ENCODE data around the gene ZNF169.
"Not testable (repeated sequence)": the region's sequence is repeated elsewhere in the genome, so short reads cannot be mapped to it uniquely, and the experiment has no call there.

Gene ZNF169

DNA sequence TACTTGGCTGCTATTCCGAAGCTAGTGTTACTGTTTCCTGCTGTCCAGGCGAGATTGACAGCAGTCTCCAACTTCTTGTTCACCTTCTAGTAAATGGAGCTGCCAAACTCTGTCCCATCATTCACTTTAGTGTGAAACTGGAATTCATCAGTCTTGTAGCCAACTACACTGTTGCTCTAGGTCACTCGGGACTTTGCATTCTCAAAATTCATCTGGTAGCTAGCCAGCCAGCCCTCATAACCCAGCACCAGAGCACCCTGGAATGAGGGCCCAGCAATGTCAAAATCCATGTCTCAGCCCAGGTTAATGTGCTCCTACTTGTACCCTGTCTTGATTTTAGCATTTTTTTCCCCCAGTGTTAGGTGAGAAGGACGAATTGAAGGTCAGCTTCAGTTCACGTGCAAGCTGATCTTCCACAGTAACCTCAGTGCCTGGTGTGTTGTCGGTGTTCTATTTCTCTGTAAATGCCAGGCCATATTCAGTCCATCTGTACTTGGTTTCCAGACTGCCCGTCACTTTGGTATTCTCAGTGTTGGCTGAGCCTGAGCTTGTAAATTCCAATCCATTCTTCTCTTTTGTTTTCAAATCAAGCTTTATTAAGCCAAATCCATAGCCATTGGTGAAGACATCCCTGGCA lies 28.9 kb downstream of the ZNF169 start:
- no peak for DNase-seq

DNA sequence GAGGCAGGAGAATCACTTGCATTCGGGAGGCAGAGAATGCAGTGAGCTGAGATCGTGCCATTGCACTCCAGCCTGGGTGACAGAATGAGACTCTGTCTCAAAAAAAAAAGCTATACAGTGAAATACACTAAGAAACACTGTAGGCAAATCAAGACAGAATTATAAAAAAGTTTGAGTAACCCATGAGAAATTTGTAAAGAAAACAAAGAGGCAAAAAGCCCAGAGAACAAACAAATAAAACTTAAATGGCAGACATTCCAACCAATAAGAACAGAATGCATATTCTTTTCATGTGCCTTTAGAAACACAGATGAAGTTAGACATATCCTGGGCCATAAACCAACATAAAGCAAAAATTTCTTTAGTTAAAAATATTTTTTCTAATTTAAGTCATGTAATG lies 30.6 kb downstream of the ZNF169 start:
- DNase-seq, result no peak

DNA sequence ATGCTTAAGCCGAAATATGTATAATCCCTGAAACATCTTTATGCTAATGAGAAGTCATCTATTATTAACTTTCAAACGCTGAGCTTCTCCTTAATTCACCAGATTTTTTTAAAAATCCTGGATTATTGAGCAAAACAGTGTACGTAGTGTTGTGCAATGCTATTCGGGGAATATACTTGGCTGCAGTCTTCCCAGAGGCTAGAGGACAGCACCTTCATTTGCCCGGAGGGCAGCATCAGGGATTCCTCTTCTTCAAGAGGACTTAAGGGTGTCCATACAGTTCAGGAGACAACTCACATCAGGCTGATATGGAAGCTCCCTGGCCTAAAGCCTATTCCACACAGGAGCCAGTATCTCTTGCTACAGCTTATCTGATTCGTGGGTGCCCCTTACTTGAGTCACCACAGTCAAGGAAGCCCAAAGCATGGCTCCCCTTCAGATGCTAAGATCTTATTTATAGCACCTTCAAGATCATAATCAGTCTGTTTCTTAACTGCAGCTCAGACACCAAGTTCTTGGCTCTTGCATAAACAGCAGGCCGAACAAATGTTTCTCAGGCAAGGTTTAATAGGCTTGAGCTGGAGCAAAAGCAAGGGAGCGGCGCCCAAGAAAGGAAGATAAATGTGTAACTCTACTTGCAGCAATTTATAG lies 40.0 kb downstream of the ZNF169 start:
- DNase-seq, result no peak

DNA sequence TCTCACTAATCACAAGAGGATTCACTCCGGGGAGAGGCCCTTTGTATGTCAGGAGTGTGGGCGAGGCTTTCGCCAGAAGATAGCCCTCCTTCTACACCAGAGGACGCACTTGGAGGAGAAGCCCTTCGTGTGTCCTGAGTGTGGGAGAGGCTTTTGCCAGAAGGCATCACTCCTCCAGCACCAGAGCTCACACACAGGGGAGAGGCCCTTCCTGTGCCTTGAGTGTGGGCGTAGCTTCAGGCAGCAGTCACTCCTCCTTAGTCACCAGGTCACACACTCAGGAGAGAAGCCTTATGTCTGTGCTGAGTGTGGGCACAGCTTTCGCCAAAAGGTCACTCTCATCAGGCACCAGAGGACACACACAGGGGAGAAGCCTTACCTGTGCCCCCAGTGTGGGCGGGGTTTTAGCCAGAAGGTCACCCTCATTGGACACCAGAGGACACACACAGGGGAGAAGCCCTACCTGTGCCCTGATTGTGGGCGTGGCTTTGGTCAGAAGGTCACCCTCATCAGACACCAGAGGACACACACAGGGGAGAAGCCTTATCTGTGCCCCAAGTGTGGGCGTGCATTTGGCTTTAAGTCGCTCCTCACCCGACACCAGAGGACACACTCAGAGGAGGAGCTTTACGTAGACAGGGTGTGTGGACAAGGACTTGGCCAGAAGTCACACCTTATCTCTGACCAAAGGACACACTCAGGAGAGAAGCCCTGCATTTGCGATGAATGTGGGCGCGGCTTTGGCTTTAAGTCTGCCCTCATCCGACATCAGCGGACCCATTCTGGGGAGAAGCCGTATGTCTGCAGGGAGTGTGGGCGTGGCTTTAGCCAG lies 41.6 kb downstream of the ZNF169 start:
- DNase-seq, result no peak

DNA sequence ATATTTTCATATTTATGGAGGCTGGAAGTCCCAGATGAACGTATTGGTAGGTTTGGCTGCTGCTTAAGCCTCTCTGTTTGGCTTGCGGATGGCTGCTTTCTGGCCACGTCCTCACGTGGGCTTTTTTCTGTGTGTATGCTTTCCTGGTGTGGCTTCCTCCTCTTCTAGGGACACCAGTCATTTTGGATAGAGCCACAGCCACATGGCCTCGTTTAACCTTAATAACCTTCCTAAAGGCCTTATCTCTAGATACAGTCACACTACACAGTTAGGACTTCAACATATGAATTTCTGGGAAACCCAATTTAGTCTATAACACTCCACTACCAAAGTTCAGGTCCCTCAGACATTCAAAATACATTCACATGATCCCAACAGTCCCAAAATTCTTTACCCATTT lies 42.5 kb downstream of the ZNF169 start:
- DNase-seq, result no peak

DNA sequence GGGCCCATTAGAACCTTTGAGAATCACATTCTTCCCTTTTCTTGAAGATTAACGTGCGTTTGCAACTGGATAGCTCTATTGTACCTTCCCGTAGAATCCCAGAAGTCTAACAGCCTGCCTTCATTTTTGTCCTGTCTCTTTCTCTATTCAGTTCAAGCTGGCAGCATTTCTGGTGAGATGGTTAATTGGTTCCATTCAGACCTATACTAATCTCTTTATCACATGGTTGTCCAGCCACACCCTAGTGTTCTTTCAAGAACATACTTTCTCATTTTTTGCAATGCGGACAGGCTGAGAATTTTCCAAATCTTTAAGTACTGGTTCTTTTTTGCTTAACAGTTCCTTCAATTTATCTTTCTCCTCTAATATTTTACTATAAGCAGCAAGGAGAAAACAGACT lies 43.3 kb downstream of the ZNF169 start:
- no peak for DNase-seq

DNA sequence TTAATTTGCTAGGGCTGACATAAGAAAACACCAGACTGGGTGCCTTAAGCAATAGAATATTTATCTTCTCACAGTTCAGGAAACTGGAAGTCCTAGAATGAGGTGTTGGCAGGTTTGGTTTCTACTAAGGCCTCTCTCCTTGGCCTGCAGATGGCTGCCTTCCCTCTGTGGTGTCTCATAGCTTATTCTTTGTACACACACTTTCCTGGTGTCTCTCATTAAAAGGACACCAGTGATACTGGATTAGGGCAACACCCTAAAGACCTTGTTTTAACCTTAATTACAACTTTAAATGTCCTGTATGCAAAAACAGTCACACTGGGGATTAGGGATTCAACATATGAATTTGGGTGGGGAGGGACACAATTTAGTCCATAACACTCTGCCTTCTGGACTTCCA lies 44.2 kb downstream of the ZNF169 start:
- DNase-seq, result no peak

DNA sequence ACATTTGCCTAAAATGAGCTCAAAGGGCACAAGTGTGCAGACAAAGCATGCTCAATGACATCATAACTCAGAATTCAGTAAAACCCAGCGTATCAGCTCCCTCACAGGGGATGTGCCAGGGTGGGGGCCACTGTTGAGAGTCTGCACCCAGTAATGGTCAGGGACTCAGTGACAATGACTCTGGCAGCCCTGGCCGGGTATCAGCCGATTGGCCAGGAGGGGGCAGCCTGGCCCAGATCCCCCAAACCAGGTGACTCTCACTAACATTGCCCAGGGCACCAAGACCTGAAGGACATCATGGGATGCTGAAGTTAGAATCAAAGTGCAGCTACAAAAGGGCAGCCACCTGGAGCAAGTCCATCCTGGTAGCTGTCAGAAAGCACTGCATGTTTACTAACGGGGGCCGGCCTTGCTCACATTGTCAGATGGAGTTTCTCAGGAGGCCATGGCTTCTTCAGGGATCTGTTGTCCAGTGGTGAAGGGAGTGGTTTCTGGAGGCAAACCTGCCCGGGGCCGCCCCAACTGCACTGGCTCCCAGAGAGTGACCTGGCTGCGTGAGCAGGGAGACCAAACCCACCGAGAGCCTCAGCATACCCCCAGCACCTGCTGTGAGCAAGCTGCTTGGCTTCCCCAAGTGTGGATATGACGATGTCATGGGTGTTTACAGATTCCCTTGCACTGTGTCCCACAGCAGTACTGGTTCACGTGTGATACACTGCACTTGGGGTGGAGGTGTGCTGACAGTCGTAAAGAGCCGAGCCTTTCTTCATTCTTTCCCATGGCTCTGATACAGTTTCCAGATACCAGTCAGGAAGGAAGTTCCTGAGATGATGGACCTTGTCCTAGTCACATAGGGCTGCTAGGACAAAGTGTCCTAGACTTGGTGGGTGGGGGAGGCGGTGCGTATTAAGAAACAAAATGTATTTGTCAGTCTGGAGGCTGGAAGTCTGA lies 56.2 kb downstream of the ZNF169 start:
- DNase-seq, result not testable (repeated sequence)

DNA sequence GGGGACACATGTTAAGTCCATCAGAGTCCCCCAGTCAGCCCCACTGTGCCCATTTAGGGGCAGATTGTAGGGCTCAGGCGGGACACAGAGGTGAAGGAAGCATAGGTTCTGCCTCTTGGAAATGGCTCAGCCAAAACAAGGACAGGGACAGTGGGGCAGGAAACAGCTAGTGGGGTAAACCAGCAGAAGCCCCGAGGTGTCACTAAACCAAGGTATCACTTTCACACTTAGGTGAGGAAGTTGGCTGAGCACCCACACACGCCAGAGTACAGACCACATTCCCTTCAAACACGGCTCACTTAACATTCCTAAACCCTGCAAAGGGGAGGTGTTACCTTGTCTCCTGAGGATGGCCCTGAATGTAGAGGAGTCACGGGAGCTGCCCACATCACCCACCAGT lies 57.1 kb downstream of the ZNF169 start:
- DNase-seq, result not testable (repeated sequence)

DNA sequence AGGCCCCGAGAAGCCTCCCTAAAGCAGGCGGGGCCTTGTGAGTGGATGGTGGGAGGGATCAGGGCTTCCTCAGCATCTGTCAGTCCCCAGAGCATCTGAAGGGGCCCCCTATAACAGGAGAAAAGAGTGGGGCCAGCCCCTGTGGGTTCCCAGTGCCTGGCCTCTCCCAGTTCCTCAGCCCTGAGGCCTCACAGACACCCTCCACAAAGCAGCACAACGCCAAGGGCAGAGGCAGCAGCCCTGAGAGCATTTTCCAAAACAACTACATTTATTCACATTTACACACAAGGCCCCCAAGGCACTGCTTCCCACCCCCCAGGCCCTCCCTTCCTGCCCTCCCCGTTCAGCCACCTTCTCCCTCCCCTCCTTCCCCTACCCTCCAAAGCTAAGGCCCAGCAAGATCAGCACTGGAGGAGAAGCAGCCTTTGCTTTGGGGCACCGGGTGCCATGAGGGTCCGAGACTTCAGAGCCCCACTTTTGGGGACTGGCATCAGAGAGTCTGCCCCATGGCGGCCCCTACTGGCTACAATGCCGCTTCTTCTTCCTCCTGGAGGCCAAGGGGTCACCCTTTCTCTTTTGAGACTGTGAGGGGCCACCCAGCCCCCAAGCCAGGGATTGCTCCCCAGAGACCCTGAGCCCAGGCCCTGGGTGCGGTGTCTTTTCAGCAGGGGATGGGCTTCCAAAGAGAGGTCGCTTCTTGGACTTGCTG lies 59.0 kb downstream of the ZNF169 start:
- DNase-seq, result not testable (repeated sequence)

DNA sequence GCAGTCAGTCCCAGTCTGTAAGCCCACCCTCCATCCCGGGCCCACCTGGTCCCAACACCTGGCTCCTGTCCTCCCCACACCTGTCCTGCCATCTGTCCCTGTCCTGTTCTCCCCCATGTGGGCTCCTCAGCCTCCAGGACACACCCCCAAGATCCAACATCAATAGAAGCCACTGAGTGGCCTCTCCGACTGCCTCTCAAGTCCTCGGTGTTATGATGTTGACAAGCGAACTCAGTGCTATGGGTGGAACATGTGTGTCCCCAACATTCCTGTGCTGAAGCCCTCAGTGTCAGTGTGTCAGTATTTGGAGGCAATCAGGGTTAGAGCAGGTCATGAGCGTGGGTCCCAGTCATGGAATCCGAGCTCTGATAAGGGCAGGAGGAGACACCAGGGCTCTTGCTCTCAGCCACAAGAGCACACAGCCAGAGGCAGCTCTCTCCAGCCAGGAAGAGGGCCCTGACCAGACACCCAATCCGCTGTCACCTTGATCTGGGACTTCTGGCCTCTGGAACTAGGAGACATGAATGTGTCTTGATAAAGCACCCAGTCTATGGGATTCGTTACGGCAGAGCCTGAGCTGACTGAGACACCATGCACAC lies 63.3 kb downstream of the ZNF169 start:
- not testable (repeated sequence) for DNase-seq

DNA sequence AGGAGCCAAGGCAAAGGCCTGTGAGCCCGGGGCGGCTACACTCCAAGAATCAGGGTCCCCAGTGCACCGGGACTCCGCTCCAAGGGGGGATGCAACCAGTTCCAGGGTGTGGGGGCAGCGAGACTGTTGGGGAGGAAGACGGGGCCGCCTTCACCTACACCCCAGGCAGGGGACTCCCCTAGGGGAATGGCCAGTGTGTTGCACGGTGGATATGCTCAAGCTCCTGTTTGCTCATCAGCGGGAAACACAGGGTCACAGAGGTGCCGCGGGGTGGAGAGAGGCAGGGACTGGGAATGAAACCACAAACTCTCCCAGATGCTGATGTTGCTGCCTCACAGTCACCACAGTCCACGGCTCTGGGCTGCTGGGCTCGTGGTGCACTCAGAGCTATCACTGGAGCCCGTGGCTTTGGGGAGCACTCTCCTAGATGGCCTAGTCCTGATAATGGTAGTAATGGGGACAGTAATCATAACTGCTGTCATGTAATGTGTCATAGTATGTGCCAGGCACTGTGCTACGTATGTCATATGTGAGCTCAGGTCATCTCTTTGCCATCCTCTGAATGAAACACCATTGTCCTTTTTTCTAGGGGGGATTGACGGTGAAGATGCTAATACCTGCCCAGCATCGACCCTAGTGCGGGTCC lies 64.2 kb downstream of the ZNF169 start:
- DNase-seq, result not testable (repeated sequence)

DNA sequence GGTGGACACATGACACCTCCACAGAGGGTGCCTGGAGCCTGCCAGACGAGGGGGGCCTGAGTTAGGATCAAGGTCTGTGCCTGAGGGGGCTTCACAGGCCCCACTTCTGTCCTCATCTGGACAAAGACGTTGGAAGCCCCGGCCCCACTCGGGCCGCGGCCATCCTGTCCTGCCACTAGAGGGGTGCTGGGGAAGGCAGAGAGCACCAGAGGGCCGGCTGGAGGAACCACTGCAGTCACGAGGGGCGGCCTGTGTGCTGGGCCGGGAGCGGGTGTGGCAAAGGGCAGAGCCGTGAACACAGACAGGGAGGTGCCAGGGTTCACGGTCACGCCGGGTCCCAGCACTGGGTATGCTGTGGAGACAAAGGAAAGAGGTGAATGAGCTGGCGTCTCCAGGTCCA lies 66.5 kb downstream of the ZNF169 start:
- DNase-seq, result not testable (repeated sequence)

DNA sequence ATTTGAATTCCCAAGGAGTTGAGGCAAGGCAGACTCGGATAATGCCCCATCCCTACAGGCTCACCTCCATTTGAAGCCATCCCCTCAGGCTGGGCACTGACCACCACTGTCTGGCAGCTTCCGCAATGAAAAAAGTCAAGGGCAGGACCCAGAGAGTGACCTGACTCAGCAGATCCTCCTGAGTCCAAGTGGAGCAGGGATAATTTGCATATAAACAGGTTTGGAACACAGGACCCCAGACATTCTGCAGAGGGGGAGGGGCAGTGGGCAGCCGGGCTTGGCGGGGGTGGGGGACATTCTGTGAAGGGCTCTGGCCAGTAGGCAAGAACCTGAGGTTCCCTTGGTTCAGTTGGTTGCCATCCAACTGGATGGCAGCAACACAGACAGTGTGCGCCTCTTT lies 69.4 kb downstream of the ZNF169 start, which contains the start of gene NUTM2F:
TSS of gene NUTM2F (minus strand) at position 101 of the 400 bp plus-strand sequence. CDS start at position 80, 21 bp downstream.
- not testable (repeated sequence) for DNase-seq

DNA sequence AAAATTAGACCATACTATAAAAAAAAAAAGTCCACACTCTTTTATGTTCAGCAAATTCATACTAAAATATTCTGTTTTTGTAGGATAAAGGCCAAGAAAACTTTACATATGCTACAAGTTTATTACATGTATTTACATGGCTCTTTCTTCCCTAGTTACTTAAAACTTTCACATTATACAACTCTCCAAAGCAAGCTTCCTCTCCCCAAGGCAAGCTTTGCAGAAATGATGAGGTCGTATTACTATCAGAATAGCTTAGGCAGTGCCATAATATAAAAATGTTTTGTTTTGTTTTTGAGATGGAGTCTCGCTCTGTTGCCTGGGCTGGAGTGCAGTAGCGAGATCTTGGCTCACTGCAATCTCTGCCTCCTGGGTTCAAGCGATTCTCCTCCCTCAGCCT lies 77.3 kb downstream of the ZNF169 start:
- not testable (repeated sequence) for DNase-seq

DNA sequence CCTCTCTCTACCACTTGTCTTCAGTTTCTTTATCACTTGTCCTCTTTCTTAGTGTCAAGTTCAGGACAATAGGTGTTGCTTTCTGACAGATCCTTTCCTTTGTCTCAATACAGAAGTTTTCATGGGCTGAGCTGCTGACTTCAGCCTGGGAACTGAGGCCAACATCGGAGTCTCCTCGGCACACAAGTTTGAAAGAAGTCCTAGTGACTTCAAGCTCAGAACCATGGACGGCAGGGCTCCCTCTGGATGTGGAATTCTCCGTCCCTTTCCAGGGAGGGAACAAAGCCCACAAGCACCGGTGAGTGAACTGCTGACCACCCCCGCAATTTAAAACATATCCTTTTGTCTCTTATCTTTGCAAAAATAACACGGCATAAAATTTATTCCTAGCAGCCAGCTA lies 79.6 kb downstream of the ZNF169 start:
- not testable (repeated sequence) for DNase-seq

DNA sequence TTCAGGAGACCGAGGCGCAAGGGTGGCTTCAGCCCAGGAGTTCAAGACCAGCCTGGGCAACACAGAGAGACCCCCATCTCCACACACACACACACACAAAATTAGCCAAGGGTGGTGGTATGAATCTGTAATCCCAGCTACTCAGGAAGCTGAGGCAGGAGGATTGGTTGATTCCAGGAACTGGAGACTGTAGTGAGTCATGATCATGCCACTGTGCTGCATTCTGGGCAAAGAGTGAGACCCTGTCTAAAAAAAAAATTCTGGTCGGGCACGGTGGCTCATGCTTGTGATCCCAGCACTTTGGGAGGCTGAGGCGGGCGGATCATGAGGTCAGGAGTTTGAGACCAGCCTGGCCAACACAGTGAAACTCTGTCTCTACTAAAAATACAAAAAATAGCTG lies 80.6 kb downstream of the ZNF169 start:
- DNase-seq, result not testable (repeated sequence)

DNA sequence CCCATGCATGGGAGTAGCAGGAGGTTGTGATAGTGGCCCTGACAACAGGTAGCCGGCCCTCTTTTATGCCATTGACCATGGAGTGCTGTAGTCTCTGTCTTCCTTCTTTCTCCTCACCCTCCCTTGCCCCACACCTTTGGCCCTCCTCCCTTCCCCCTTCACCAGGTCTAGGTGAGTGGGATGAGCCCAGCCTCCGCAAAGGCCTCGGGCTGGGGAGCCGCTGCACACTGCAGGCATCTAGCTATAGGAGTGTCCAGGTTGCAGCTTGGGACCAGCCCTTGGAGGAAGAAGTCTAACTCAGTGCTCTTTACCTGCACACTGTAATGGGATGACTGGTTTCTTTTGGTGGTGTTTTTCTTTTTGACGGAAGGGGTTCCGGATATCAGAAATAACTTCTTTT lies 81.7 kb downstream of the ZNF169 start:
- not testable (repeated sequence) for DNase-seq

DNA sequence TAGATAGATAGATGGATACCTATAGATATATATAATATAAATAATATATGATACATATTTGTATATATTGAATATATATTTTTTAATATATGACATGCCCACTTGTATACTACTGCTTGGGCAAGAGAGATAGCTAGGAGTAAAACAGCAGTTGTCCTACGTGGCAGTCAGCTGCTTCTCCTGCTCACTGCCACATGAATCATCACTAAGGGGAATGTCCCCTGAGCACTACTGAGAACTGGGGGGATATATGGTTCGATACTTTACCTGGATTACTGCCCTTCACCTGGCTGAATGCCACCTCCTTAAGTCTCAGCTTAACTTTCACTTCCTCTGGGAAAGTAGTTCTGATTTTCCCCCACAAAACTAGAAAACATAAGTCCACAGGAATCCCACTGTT lies 82.6 kb downstream of the ZNF169 start:
- DNase-seq, result not testable (repeated sequence)

DNA sequence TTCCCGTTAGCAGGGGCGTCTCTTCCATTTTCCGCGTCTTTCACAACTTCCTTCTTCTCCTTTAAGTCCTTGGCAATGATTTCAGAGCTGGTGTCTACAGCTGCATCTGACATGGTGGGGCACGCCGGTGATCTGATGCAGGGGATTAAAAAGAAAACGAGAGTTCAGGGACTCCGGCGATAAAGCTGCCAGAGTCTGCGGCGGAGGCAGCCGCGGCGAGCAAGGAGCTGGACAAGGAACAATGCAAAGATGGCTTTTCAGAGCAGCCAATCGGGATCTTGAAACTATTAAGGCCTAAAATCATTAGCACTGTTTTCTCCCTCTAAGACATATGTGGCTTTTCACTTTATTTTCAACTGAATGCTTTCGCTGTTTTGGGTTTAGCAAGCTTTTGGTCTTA lies 88.4 kb downstream of the ZNF169 start:
- DNase-seq, result not testable (repeated sequence)

DNA sequence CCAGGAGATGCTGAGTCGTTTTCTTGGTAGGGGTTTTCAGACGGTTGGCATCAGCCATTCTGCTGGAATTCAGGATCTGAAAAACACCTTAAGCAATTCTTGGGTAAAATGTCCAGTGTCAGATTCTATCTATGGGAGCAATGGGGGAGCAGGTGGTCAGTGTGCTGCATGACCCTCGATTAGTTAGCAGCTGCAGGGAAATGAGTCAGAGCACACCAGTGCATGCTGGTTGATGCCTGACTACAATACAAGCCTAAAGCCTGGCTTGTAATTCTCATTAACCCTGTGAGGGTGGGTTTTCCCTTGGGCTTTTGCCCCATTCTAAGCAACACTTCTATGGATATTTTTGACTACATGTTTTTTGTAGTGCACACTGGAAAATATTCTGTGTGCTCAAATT lies 89.7 kb downstream of the ZNF169 start:
- DNase-seq, result not testable (repeated sequence)
